Stimulated activated CD8-positive, alpha-beta memory T cell treated with anti-CD3 and anti-CD28 coated beads, Interleukin-7, amount 100 ng/mL, for 48 hours (primary cell): ENCODE measurements around the gene APOA5.
"Not testable (repeated sequence)": the region's sequence is repeated elsewhere in the genome, so short reads cannot be mapped to it uniquely, and the experiment has no call there.

ENCODE experiments used
- DNase-seq, 2 donors: peaks; one replicate each; pipeline ENCODE4 v3.0.0-alpha.2; 2020; ENCODE audit warnings: low read depth in 1 of 2; ENCODE audit errors: extremely low read depth in 1 of 2

APOA5 gene

DNA sequence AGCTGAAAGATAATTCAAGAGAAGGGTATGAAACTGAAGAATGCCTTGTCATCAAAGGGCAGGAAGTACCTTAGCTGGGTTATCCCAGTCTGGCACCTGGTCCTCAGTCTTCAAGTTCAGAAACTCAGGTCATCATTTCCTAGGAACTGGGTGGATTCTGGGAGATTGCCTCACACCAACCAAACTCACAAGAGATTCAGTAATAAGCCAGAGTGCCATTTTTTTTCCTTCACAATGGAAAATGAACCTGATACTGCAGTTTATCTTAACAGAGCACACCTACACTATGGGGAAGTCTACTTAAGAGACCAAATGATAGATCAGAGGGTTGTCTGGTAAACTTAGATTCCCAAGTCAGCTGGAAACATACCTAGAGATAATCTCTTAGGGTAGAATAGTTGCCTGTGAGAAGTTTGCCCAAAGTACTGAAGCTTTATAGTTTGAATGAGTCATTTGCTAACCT, 15.1 kb downstream of the APOA5 start:
- DNase-seq: no peak

GRCh38 chr11:116775975-116776374, 15.7 kb downstream of the APOA5 start:
- DNase-seq: no peak

DNA sequence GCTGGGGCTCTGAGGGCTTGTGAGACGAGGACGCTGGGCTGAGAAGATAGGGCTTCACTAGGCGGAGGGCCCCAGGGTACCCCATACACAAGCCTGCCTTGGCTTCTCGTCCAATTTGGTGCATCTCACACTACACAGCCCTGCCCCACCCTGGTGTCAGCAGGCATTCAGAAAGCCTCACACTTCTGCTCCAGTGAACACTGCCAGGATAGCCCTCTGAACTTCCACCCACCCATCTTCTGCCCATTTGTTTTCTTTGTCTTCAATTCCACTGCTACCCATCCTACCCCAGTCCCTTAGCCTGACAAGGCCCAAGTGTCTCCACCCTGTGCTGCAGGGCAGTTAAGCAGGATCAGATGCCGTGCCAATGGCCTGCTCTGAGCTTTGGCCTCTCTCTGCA, 17.0 kb downstream of the APOA5 start:
- DNase-seq: no peak

GRCh38 chr11:116773203-116774097, 18.2 kb downstream of the APOA5 start:
- DNase-seq: no peak

GRCh38 chr11:116772443-116773202, 19.1 kb downstream of the APOA5 start, which contains the start of gene BUD13:
Gene BUD13, minus strand, starts transcription at chr11:116772987. Its CDS starts 23 bp downstream, at chr11:116772964.
- DNase-seq: peak; percentile 86 to 87

DNA sequence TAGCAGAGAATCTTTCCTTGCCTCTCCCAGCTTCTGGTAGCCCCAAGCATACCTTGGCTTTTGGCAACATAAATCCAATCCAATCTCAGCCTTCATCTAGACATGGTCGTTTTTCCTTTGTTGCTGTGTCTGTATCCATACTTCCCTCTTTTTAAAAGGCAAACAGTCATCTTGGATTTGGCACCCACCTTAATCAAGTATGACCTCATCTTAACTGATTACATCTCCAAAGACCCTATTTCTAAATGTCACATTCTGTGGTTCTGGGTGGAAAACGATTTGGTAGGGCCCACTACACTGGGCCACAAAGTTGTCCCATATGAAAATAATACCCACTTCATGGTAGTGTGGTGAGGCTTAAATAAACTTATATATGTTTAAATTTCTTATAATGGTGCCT, 19.7 kb downstream of the APOA5 start:
- DNase-seq: no peak

- no peak for DNase-seq
These were observed 29.5 kb downstream of the APOA5 start for GRCh38 chr11:116762132-116762531.

GRCh38 chr11:116756044-116756443, 35.6 kb downstream of the APOA5 start:
- not testable (repeated sequence) for DNase-seq

GRCh38 chr11:116750070-116750718, 41.5 kb downstream of the APOA5 start:
- no peak for DNase-seq

GRCh38 chr11:116742104-116742503, 49.6 kb downstream of the APOA5 start:
- no peak for DNase-seq

DNA sequence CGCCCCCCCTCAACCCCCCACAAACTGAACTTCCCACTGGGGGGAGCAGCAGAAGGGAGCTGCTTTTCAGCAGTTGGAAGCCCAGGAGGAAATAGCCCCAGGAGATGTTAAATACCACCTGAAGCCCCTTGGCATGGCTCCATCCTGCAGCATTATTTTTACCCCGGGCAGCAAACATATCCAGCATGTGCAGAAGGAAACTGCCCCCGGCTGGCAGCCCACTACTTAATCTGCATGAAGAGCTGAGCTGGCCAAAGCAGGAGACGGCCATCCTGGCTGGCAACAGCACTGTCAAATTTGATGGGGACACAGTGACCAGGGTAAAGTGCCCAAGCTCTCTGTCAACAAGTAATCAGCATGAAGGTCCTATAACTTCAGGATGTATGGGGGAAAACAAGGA, 50.9 kb downstream of the APOA5 start:
- DNase-seq: no peak
